ENCODE data around the gene PMIS2.

PMIS2 gene

DNA sequence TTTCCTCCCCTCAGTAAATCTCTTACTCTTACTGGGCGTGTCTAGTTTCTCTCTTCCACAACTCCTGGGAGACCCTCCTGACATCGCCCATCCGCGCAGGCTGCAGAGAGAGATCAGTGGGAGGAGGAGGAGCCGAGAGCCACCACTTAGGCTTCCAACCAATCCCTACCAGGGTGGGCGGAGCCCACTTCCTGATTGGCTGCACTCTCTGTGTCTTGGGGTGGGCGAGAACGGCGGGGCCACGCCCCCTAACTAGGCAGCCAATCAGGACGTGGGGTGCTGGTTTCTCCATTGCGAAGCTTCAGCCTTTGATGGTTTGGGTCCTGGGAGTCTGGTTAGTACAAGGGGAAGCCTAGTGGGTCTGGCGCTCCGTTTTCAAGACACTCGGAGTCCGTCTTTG lies at the start of gene PMIS2:
PMIS2 (plus strand) TSS at position 326 of the 400 bp plus-strand sequence. CDS start 87 bp downstream, outside the sequence.
- no peak for DNase-seq (ENCODE audit: low spot score)

DNA sequence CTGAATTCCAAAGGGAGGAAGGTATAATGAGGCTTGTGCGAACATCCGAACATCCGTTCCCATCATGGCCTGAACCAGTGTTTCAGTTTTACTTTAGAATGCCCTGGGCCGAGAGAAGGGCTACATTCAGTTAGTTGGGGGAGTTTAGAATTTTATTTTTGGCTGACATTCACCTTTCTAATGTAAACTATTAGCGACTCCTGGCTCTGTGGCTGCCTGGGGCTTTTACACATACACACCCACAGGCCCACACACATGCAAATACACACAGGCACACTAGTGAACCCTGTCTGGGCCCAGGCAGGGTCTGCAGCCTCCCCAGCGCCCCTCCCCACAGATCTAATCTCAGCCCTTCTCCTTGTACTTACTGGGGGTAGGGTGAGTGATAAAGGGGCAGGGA lies 46.7 kb upstream of the PMIS2 start:
- DNase-seq (ENCODE audit: low spot score), result no peak

GRCh38 chr19:35539850-35540249 lies 46.1 kb upstream of the PMIS2 start:
- DNase-seq (ENCODE audit: low spot score), result no peak

DNA sequence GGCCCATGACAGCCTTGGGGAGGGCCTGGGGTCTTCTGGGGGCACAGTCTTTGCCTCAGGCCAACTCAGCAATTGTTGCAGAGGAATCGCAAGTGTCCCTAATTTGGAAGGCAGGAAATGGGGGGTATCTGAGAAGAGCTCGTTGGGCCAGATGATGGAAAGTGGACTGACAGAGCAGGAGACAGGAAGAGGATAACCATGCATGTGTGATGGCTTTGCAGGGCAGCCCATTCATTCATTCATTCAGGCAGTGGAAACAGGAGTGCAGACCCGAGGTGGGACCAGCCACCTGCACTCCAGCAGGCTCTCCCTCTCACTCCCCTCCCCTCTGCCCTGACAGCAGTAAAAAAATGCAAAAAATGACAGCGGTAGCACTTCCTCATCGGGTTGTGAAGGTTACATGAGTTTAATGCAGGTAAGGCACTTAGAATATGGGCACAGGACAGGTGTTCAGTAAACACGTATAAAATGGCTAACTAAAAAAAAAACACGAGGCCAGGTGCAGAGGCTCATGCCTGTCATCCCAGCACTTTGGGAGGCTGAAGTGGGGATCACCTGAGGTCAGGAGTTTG lies 45.5 kb upstream of the PMIS2 start:
- no peak for DNase-seq (ENCODE audit: low spot score)

- DNase-seq (ENCODE audit: low spot score), result no peak
Measured at GRCh38 chr19:35542209-35542608, 43.8 kb upstream of the PMIS2 start.

GRCh38 chr19:35543280-35544109 lies 42.5 kb upstream of the PMIS2 start:
- DNase-seq (ENCODE audit: low spot score), result no peak

DNA sequence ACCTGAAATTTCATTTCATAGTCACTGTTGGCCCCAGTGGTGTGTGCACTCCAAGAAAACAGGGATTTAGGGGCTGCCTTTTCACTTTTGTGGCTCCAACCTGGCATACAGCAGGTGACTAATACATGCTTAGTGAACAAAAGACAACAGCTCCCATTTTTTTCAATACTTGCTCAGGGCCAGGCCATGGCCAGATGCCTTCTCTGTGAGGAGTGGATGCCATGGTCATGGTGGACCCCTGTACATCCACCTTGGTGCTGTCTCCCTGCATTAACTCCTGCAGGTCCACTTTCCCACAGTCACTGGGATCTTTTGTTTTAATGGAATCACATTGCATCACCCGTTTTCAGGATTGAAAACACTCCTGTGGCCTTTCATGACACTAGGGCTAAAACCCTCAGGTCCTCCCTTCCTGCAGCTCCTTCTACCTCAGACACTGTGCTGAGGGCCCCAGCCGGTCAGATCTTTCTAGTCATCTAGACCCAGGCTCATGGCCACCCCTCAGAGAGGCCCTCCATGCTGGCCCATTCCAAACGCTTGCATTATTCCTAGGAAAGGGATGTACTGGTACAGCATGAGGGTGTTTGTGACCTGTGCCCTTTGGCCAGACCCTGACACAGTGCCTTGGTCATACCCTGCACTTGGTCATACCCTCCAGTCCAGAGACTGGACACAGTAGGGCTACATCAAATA lies 41.7 kb upstream of the PMIS2 start:
- DNase-seq (ENCODE audit: low spot score), result no peak

- peak; percentile 73 for DNase-seq (ENCODE audit: low spot score)
Measured at GRCh38 chr19:35545001-35545854, 40.7 kb upstream of the PMIS2 start, which contains the start of gene TMEM147. TSS of gene TMEM147 (plus strand) at chr19:35545626. CDS start at chr19:35545740, 114 bp downstream.

- DNase-seq (ENCODE audit: low spot score), result no peak
Measured at GRCh38 chr19:35545855-35546381, 40.1 kb upstream of the PMIS2 start.

- no peak for DNase-seq (ENCODE audit: low spot score)
Measured at GRCh38 chr19:35546532-35546931, 39.4 kb upstream of the PMIS2 start.

- peak; percentile 56 for DNase-seq (ENCODE audit: low spot score)
Measured at GRCh38 chr19:35549174-35549788, 36.7 kb upstream of the PMIS2 start.

- DNase-seq (ENCODE audit: low spot score), result no peak
Measured at GRCh38 chr19:35549879-35550523, 36.0 kb upstream of the PMIS2 start.

DNA sequence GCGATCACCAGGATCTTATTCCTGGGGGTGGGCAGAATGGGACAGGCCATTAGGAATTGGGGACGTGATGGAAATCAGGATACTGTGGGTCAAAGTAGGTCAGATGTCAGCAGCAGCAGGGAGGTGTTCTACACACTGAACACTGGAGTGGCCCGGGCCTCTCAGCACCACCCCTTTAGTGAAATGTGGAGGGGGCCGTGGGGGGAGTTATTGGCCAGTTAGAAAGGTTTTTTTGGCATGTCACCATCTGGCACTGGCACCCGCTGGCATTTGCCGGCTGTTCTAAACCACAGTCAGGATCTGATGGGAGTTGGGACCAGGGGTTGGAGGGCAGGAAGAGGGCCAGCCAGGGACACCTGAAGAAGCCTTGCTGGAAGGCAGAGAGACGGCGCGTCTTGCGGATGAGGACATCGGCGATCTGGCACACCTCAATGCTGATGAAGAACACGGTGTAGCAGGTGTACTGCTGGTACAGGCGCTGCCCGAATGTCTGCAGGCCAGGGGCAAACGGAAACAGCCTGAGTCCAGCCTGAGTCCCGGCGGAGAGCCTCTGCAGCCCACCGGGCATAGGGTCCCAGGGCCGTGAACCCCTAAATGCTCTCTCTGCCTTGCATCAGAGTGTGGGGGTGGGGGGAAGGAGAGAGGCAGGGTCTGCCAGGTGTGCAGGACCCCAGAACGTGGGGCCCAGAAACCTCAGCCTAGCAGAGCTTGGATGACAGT lies 34.7 kb upstream of the PMIS2 start:
- no peak for DNase-seq (ENCODE audit: low spot score)

DNA sequence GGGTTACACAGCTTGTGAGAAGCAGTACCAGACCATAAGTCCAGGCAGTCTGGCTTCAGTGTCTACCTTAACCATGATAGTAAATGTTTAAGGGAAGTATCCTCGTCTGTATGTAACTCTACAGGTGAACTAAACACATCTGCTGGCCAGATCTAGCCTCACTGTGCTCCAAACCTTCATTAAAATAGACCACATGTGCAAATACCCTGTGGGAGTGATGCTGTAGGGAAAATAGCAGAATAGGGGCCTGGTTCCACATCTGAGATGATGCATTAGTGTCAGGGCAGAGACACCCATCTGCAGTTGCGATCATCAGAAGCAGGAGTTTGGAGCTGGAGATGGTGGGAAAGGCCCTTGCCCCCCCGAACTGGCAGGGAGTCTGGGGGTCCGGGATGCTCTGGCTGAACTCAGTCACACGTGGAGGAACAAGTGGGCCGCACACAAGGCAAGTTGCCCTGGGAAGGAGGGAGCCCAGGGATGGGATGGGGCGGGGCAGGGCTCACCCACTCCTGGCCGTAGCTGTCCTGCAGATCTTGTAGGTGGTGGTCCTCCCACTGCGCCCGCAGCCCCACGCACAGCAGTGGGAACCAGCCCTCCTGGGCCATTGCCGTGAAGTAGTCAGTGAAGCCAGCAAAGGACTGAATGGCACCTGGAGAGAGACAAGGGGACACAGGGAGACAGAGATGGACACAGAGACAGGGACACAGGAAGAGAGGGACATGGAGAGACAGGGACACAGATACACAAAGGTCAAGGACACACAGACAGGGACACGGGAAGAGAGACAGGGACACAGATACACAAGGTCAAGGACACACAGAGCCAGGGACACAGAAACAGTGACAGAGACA lies 33.2 kb upstream of the PMIS2 start:
- no peak for DNase-seq (ENCODE audit: low spot score)

DNA sequence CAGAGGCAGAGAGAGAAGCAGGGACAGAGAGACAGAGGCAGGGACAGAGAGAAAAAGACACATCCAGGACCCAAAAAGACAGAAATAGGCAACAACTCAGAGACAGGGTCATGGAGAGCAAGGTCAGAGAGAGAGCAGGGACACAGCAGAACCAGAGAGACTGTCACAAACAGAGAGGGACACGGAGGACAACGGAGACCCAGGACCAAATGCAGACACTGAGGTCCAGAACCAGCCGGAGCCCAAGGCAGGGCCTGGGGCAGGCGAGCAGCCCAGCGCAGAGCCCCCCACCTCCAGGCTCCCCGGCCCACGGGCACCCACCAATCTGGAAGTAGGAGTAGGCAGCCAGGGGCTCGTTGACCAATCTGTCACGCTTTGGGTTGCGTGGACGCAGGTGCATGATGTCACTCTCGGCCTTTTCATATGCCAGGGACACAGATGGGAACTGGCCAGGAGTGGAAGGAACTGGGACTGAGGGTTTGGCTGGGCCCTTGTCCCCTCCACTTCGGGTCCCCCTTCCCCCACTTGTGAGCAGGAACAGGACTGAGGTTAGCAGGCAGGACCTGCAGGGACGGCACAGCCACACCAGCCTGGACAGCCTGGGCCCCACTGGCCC lies 32.5 kb upstream of the PMIS2 start:
- DNase-seq (ENCODE audit: low spot score), result no peak

- DNase-seq (ENCODE audit: low spot score), result no peak
Measured at GRCh38 chr19:35554076-35554475, 31.9 kb upstream of the PMIS2 start.

- no peak for DNase-seq (ENCODE audit: low spot score)
Measured at GRCh38 chr19:35555301-35556005, 30.5 kb upstream of the PMIS2 start.

GRCh38 chr19:35556025-35556590 lies 29.9 kb upstream of the PMIS2 start:
- no peak for DNase-seq (ENCODE audit: low spot score)
